Progenitor cell of endocrine pancreas (in vitro differentiated cells): ENCODE measurements around the gene MARCHF7. TPM values are rescaled to one million over a fixed set of nuclear protein-coding genes. Genes with fewer than 3 reads are reported as not detected.
"Not testable (repeated sequence)": the region's sequence is repeated elsewhere in the genome, so short reads cannot be mapped to it uniquely, and the experiment has no call there.

ENCODE experiments used
- DNase-seq: peaks from one replicate; pipeline ENCODE4 v3.0.0; 2021; ENCODE audit warnings: low spot score; ENCODE audit not compliant: unreplicated experiment
- H3K27ac Mint-ChIP-seq: 2 replicates; pipeline ENCODE4 v1.8.0; 2021; ENCODE audit warnings: mild to moderate bottlenecking, moderate library complexity, mixed read lengths
- H3K27me3 Mint-ChIP-seq: 2 replicates; pipeline ENCODE4 v1.8.0; 2021; ENCODE audit warnings: mixed read lengths
- H3K36me3 Mint-ChIP-seq: 2 replicates; pipeline ENCODE4 v1.8.0; 2022; ENCODE audit warnings: mixed read lengths; ENCODE audit not compliant: insufficient read depth
- H3K4me1 Mint-ChIP-seq: 2 replicates; pipeline ENCODE4 v1.8.0; 2021; ENCODE audit warnings: low read depth, mixed read lengths
- H3K4me3 Mint-ChIP-seq: 2 replicates; pipeline ENCODE4 v1.8.0; 2021; ENCODE audit warnings: low read depth, mild to moderate bottlenecking, moderate library complexity, mixed read lengths
- H3K9me3 Mint-ChIP-seq: 2 replicates; pipeline ENCODE4 v1.8.0; 2021; ENCODE audit warnings: low read depth, mixed read lengths
- long read RNA-seq: library from polyadenylated mRNA; unstranded; transcript quantifications from one replicate; pipeline ENCODE4 v2.0.0, GENCODE V29; 2020
- total RNA-seq: library from RNA; stranded (reverse); gene quantifications from 2 replicates; pipeline ENCODE4 v1.2.1, GENCODE V29; 2021
- TF ChIP-seq, protein P1 (sequence below): fragments of 200-600 bp; sonication (generic); IDR thresholded peaks from one replicate; pipeline ENCODE4 v1.5.0; 2021; ENCODE audit warnings: antibody characterized with exemption, mild to moderate bottlenecking; ENCODE audit not compliant: unreplicated experiment

Gene MARCHF7, protein sequence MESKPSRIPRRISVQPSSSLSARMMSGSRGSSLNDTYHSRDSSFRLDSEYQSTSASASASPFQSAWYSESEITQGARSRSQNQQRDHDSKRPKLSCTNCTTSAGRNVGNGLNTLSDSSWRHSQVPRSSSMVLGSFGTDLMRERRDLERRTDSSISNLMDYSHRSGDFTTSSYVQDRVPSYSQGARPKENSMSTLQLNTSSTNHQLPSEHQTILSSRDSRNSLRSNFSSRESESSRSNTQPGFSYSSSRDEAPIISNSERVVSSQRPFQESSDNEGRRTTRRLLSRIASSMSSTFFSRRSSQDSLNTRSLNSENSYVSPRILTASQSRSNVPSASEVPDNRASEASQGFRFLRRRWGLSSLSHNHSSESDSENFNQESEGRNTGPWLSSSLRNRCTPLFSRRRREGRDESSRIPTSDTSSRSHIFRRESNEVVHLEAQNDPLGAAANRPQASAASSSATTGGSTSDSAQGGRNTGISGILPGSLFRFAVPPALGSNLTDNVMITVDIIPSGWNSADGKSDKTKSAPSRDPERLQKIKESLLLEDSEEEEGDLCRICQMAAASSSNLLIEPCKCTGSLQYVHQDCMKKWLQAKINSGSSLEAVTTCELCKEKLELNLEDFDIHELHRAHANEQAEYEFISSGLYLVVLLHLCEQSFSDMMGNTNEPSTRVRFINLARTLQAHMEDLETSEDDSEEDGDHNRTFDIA
- total RNA-seq: 102 and 113 TPM in 2 replicates
- long read RNA-seq, full-length matches to known transcripts: 84 of 509 reads
- long read RNA-seq, partial matches to known transcripts: 104 of 509 reads
- long read RNA-seq, other reads (novel, unspliced or antisense): 321 of 509 reads

DNA sequence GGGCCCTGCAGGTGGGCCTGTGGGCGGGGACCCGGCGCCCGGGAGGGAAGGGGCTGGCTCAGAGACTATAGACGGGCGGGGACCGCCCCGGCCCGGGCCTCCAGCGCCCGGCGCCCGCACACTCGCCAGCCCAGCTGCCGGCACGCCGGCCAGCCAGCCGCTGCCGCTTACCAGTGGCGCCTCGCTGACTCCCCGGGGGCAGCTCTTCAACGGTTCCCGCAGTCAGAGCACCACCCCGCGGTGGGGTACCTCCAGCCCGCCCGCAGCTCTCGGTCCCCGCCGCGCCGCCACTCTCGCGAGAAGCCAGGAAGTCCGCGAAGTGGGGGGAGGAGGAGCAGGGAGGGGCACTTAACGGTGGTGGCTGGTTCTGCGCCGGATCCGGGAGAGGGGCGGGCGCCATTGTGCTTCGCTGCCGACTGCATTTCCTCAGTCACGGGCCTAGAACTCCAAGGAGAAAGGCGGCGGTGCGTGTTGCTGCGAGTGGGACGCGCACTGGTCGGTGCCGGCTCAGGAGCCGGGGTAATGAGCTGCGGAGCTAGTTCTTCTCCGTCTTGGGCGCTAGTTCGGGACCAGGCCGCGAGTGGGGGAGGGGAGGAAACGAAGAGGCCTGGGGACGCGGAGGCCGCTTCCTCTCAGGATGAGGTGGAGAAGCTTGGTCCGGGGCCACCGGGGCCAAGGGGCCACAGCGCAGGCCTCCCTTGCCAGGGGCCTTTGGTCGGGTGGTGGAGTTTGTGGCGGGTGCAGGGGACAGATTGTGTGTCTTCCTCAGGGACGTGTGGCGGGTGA is at the start of gene MARCHF7:
MARCHF7 (plus strand) TSS at position 364 of the 786 bp plus-strand sequence. CDS start 16,517 bp downstream, outside the sequence.
- Mint-ChIP-seq H3K9me3 (no peaks in the 10 kb centered on the region), H3K27ac (peak within 1 kb of the TSS; percentile 100), H3K27me3 (no peaks in the 10 kb centered on the region), H3K4me1 (peaks cover 27% of the 10 kb centered on the region), H3K36me3 (peaks cover 15% of the 10 kb centered on the region), H3K4me3 (peak within 1 kb of the TSS; percentile 100)
- DNase-seq: peak; percentile 99
- TF ChIP-seq, protein P1, sequence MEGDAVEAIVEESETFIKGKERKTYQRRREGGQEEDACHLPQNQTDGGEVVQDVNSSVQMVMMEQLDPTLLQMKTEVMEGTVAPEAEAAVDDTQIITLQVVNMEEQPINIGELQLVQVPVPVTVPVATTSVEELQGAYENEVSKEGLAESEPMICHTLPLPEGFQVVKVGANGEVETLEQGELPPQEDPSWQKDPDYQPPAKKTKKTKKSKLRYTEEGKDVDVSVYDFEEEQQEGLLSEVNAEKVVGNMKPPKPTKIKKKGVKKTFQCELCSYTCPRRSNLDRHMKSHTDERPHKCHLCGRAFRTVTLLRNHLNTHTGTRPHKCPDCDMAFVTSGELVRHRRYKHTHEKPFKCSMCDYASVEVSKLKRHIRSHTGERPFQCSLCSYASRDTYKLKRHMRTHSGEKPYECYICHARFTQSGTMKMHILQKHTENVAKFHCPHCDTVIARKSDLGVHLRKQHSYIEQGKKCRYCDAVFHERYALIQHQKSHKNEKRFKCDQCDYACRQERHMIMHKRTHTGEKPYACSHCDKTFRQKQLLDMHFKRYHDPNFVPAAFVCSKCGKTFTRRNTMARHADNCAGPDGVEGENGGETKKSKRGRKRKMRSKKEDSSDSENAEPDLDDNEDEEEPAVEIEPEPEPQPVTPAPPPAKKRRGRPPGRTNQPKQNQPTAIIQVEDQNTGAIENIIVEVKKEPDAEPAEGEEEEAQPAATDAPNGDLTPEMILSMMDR: peak; percentile 71

GRCh38 chr2:159667423-159667822 is 44.9 kb upstream of the MARCHF7 start:
- H3K4me1 Mint-ChIP-seq, H3K27me3 Mint-ChIP-seq, H3K27ac Mint-ChIP-seq, DNase-seq, H3K4me3 Mint-ChIP-seq, H3K9me3 Mint-ChIP-seq, H3K36me3 Mint-ChIP-seq: not testable (repeated sequence)

GRCh38 chr2:159671047-159671446 is 41.3 kb upstream of the MARCHF7 start:
- no peaks in the 10 kb centered on the region for H3K9me3 Mint-ChIP-seq
- H3K27ac Mint-ChIP-seq: no peak overlapping the region
- no peaks in the 10 kb centered on the region for H3K36me3 Mint-ChIP-seq

GRCh38 chr2:159677654-159678053 is 34.7 kb upstream of the MARCHF7 start:
- Mint-ChIP-seq H3K9me3 (no peaks in the 10 kb centered on the region), H3K4me3 (no peak overlapping the region), H3K27ac (no peak overlapping the region), H3K4me1 (no peaks in the 10 kb centered on the region), H3K27me3 (no peaks in the 10 kb centered on the region), H3K36me3 (no peaks in the 10 kb centered on the region)
- no peak for DNase-seq
- TF ChIP-seq, protein P1: no peak

More at GRCh38 chr2:159671047-159671446, 41.3 kb upstream of the MARCHF7 start:
- Mint-ChIP-seq H3K4me1 (peaks cover 1% of the 10 kb centered on the region), H3K4me3 (no peak overlapping the region), H3K27me3 (no peaks in the 10 kb centered on the region)
- DNase-seq: no peak
- TF ChIP-seq, protein P1: no peak

- H3K4me3 Mint-ChIP-seq: no peak overlapping the region
- H3K4me1 Mint-ChIP-seq: no peaks in the 10 kb centered on the region
- no peak for DNase-seq
- no peak overlapping the region for H3K27ac Mint-ChIP-seq
- H3K36me3 Mint-ChIP-seq: no peaks in the 10 kb centered on the region
- TF ChIP-seq, protein P1: no peak
- no peaks in the 10 kb centered on the region for H3K27me3 Mint-ChIP-seq
- H3K9me3 Mint-ChIP-seq: no peaks in the 10 kb centered on the region
These were observed 31.6 kb upstream of the MARCHF7 start for GRCh38 chr2:159680692-159681091.
